ENCODE data around the gene SRRM4.

The SRRM4 gene

GRCh38 chr12:119206348-119207062 lies 225.2 kb downstream of the SRRM4 start:
- no peak for DNase-seq

- DNase-seq: no peak
Measured at GRCh38 chr12:119207063-119207560, 225.8 kb downstream of the SRRM4 start.

GRCh38 chr12:119208626-119209061 lies 227.3 kb downstream of the SRRM4 start:
- peak; percentile 3 for DNase-seq

GRCh38 chr12:119211884-119212283 lies 230.5 kb downstream of the SRRM4 start:
- no peak for DNase-seq
